ENCODE measurements around the gene OR52K2. TPM values are rescaled to one million over a fixed set of nuclear protein-coding genes. Genes with fewer than 3 reads are reported as not detected.
"Not testable (repeated sequence)": the region's sequence is repeated elsewhere in the genome, so short reads cannot be mapped to it uniquely, and the experiment has no call there.

OR52K2 gene
- total RNA-seq (2021) (not detected in 2 replicates), Bru-seq, nascent RNA (not detected), BruChase-seq, experiment 1, labeled RNA remaining after a 2-hour chase (not detected), BruChase-seq, experiment 2, labeled RNA remaining after a 6-hour chase (not detected)
- long read RNA-seq, result 0 reads

- H3K4me3 ChIP-seq, result no peak within 1 kb of the TSS
- TF ChIP-seq EZH2 (IDR thresholded peaks at IDR 0.05; ENCODE audit: low read depth), result no peak
- TF ChIP-seq CTCF (conservative IDR thresholded peaks at IDR 0.05), result no peak
- no peak within 1 kb of the TSS for H3K4me2 ChIP-seq
- no peaks in the 10 kb centered on the region for H3K36me3 ChIP-seq (ENCODE audit: low read depth)
- ChIA-PET POLR2A (ENCODE audit: unreplicated experiment) (no interaction called here), CTCF (no interaction called here)
- no peaks in the 10 kb centered on the region for H3K27me3 ChIP-seq (ENCODE audit: insufficient read depth, low read depth)
- H4K20me1 ChIP-seq (ENCODE audit: insufficient read depth), result no peaks in the 10 kb centered on the region
- H3K27ac ChIP-seq, result no peak within 1 kb of the TSS
- H3K4me1 ChIP-seq (replicated peaks; ENCODE audit: insufficient read depth), result no peaks in the 10 kb centered on the region
- no peaks in the 10 kb centered on the region for H3K79me2 ChIP-seq (ENCODE audit: low read depth)
- H3K9me3 ChIP-seq (ENCODE audit: insufficient read depth, low read depth), result no peaks in the 10 kb centered on the region
- H3K9me2 ChIP-seq (ENCODE audit: insufficient read depth), result no peaks in the 10 kb centered on the region
- H3F3A ChIP-seq (ENCODE audit: insufficient read depth, low read depth), result no peaks in the 10 kb centered on the region
- intact Hi-C loops (cut with micrococcal nuclease; ENCODE audit: unreplicated experiment), result no loop called here
- H2AFZ ChIP-seq, result no peak within 1 kb of the TSS
- DNase-seq, result no peak
- no TSS peak for BruUV-seq (replicated peaks)
Observed at GRCh38 chr11:4448995-4449394, at the start of gene OR52K2. TSS of gene OR52K2 (plus strand) at chr11:4449295. CDS start at chr11:4449340, 45 bp downstream.

- H3K36me3 ChIP-seq (ENCODE audit: low read depth); CTCF ChIA-PET; intact Hi-C loops (cut with micrococcal nuclease; ENCODE audit: unreplicated experiment); H3K4me3 ChIP-seq; H4K20me1 ChIP-seq (ENCODE audit: insufficient read depth); H3K4me1 ChIP-seq (replicated peaks; ENCODE audit: insufficient read depth); H2AFZ ChIP-seq; H3K27ac ChIP-seq; BruUV-seq (replicated peaks); H3K9me2 ChIP-seq (ENCODE audit: insufficient read depth); H3F3A ChIP-seq (ENCODE audit: insufficient read depth, low read depth); POLR2A ChIA-PET (ENCODE audit: unreplicated experiment); H3K79me2 ChIP-seq (ENCODE audit: low read depth); H3K9me3 ChIP-seq (ENCODE audit: insufficient read depth, low read depth); H3K27me3 ChIP-seq (ENCODE audit: insufficient read depth, low read depth): not testable (repeated sequence)
- peak in 1 of 2 experiments; percentile 2 for DNase-seq
- peak overlapping the region; percentile 23; the same call in 1 of the 2 replicates for H3K4me2 ChIP-seq
Observed at GRCh38 chr11:4406206-4406605, 42.9 kb upstream of the OR52K2 start.

GRCh38 chr11:4416306-4416705 is 32.8 kb upstream of the OR52K2 start:
- Histone ChIP-seq H4K20me1 (ENCODE audit: insufficient read depth) (no peaks in the 10 kb centered on the region), H2AFZ (no peak overlapping the region), H3K9me3 (ENCODE audit: insufficient read depth, low read depth) (no peaks in the 10 kb centered on the region), H3K27me3 (ENCODE audit: insufficient read depth, low read depth) (peaks cover 4% of the 10 kb centered on the region; the same call in 1 of the 2 replicates), H3K9me2 (ENCODE audit: insufficient read depth) (no peaks in the 10 kb centered on the region), H3K4me1 (replicated peaks; ENCODE audit: insufficient read depth) (no peaks in the 10 kb centered on the region), H3K36me3 (ENCODE audit: low read depth) (no peaks in the 10 kb centered on the region), H3F3A (ENCODE audit: insufficient read depth, low read depth) (no peaks in the 10 kb centered on the region), H3K4me3 (no peak overlapping the region), H3K79me2 (ENCODE audit: low read depth) (no peaks in the 10 kb centered on the region), H3K27ac (no peak overlapping the region), H3K4me2 (no peak overlapping the region)
- intact Hi-C loops (cut with micrococcal nuclease; ENCODE audit: unreplicated experiment), result no loop called here
- no peak for DNase-seq
- BruUV-seq (replicated peaks), result no TSS peak
- TF ChIP-seq CTCF (conservative IDR thresholded peaks at IDR 0.05), result no peak
- TF ChIP-seq EZH2 (IDR thresholded peaks at IDR 0.05; ENCODE audit: low read depth), result no peak
- CTCF ChIA-PET, result no interaction called here
- POLR2A ChIA-PET (ENCODE audit: unreplicated experiment), result no interaction called here

GRCh38 chr11:4416816-4417215 is 32.3 kb upstream of the OR52K2 start:
- no peaks in the 10 kb centered on the region for H3K36me3 ChIP-seq (ENCODE audit: low read depth)
- no peaks in the 10 kb centered on the region for H3K79me2 ChIP-seq (ENCODE audit: low read depth)
- H3K4me2 ChIP-seq, result no peak overlapping the region
- H3K27me3 ChIP-seq (ENCODE audit: insufficient read depth, low read depth), result peaks cover 4% of the 10 kb centered on the region; the same call in 1 of the 2 replicates
- H3K9me3 ChIP-seq (ENCODE audit: insufficient read depth, low read depth), result no peaks in the 10 kb centered on the region
- H3K9me2 ChIP-seq (ENCODE audit: insufficient read depth), result no peaks in the 10 kb centered on the region
- no TSS peak for BruUV-seq (replicated peaks)
- CTCF ChIA-PET, result no interaction called here
- H3K4me1 ChIP-seq (replicated peaks; ENCODE audit: insufficient read depth), result no peaks in the 10 kb centered on the region
- no peak overlapping the region for H2AFZ ChIP-seq
- POLR2A ChIA-PET (ENCODE audit: unreplicated experiment), result no interaction called here
- DNase-seq, result no peak
- TF ChIP-seq CTCF (conservative IDR thresholded peaks at IDR 0.05) (no peak), EZH2 (IDR thresholded peaks at IDR 0.05; ENCODE audit: low read depth) (no peak)
- no peaks in the 10 kb centered on the region for H4K20me1 ChIP-seq (ENCODE audit: insufficient read depth)
- H3F3A ChIP-seq (ENCODE audit: insufficient read depth, low read depth), result no peaks in the 10 kb centered on the region
- intact Hi-C loops (cut with micrococcal nuclease; ENCODE audit: unreplicated experiment), result no loop called here
- no peak overlapping the region for H3K4me3 ChIP-seq
- H3K27ac ChIP-seq, result no peak overlapping the region

Measured in PC-9 (cell line).